Activated gamma-delta T cell treated with anti-CD3 and anti-CD28 coated beads, Interleukin-2, amount 50 U/mL, for 16 hours (primary cell): ENCODE measurements around the gene GNG7.
A peak's percentile ranks its signal among the peaks of the same experiment; 100 is the strongest.
"Not testable (repeated sequence)": the region's sequence is repeated elsewhere in the genome, so short reads cannot be mapped to it uniquely, and the experiment has no call there.

Experiments
- DNase-seq: peaks from one replicate; pipeline ENCODE4 v3.0.0-alpha.2; 2020; ENCODE audit warnings: low read depth

GNG7 gene

DNA sequence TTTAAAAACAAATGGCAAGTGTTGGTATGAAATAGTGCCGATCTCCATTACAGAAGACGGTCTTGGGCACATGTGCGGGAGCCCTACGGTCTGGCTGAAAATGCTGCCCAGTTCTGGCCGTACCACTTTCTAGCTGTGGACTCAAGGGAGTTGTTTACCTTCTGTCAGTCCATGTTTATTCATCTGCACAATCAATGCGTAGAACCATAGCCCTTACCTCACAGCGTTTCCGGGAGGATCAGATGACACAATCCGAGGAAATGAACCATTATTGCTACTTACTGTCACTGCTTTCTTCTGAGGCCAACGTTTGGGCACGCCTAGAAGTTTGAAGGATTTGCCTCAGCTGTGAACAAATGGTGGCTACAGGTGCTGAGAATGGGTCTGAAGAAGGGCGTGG lies 195.4 kb downstream of the GNG7 start:
- no peak for DNase-seq

DNA sequence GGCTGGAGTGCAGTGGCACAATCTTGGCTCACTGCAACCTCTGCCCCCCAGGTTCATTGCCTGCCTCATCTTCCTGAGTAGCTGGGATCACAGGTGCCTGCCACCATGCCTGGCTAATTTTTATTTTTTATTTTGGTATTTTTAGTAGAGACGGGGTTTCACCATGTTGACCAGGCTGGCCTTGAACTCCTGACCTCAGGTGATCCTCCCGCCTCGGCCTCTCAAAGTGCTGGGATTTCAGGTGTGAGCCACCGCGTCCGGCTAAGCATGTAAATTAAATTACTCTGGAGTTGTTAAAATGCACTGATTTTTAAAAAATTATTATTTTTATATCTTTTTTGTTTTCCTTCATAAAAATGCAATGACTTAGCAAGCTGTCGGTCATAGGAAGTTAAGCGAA lies 195.8 kb downstream of the GNG7 start:
- DNase-seq: not testable (repeated sequence)

- peak; percentile 72 for DNase-seq
Measured at GRCh38 chr19:2503521-2504109, 198.9 kb downstream of the GNG7 start.

- DNase-seq: no peak
Measured at GRCh38 chr19:2500841-2501261, 201.6 kb downstream of the GNG7 start.

DNA sequence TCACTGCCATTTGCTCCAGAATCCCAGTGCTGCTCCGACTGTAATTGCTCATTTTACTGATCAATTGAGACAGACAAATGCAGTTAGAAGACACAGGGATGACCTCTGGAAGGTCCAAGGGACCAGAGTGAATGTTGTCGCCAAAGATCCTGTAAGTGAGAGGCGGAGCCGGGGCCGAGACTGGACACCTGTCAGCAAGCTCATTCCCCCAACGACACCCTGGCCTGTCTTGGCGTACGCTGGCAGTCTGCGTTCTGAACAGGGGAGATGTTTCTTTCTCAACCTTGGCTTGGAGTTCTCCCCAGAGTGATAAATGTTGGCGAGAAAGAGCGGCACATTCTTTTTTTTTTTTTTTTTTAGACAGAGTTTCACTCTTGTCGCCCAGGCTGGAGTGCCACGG lies 202.3 kb downstream of the GNG7 start:
- no peak for DNase-seq

- DNase-seq: no peak
Measured at GRCh38 chr19:2497186-2497585, 205.3 kb downstream of the GNG7 start.

GRCh38 chr19:2495651-2496316 lies 206.7 kb downstream of the GNG7 start:
- DNase-seq: no peak

GRCh38 chr19:2495130-2495641 lies 207.3 kb downstream of the GNG7 start:
- no peak for DNase-seq

DNA sequence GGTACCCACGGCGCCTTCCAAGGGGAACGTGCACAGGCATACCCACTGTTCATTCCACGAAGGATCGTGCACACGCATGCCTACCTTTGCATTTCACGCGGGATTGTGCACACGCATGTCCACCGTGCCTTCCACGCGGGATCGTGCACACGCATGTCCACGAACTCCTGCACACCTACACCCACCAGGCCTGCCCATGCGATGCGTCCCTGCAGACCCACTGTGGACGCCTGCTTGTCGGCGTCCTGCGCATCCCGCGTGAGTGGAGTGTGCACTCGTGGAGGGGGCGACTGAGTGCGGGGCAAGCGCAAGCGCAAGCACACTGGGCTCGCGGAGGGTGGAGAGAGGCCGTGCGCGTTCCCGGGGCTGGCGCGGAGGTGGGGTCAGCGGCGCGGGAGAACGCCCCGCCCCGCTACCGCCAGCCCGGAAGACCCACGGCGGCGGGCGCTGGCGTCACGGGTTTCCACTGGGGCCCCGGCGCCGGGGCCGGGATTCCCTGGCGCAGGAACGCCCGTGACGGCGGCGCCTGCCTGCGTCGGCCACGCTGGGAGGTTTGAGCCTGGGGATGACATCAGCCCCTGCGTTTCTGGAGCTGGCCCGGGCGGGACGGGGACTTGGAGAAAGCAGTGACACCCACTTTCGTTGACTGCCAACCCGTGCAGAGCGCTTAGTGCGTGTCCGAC lies 207.9 kb downstream of the GNG7 start:
- DNase-seq: peak; percentile 16

DNA sequence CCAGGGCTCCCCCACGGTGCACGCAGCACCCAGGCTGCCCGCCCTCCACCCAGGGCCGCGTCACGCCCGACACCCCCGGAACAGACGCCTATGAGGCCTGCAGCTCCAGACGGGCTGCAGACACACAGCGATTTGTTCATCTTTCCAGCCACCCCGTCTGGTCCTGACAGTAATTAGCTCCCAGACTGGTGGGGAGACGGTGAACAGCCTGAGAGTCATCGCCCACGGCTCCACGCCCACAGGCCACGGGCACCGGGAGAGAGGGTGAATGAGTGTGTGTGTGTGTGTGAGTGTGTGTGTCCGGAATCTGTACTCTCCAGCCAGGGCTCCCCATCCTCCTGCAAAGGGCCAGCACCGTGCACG lies 208.4 kb downstream of the GNG7 start:
- DNase-seq: no peak

DNA sequence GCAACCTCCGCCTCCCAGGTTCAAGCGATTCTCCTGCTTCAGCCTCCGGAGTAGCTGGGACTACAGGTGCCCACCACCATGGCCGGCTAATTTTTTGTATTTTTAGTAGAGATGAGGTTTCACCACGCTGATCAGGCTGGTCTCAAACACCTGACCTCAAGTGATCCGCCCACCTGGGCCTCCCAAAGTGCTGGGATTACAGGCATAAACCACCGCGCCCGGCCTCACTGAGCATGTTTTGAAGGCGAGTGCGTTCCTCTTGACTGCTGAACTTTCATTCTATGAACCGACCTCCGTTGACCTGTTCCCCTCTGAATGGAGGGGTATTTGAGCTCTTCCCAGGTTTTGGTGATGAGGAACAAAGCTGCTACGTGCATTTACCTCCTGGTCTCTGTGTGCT lies 209.0 kb downstream of the GNG7 start:
- not testable (repeated sequence) for DNase-seq

GRCh38 chr19:2492870-2493269 lies 209.6 kb downstream of the GNG7 start:
- no peak for DNase-seq

DNA sequence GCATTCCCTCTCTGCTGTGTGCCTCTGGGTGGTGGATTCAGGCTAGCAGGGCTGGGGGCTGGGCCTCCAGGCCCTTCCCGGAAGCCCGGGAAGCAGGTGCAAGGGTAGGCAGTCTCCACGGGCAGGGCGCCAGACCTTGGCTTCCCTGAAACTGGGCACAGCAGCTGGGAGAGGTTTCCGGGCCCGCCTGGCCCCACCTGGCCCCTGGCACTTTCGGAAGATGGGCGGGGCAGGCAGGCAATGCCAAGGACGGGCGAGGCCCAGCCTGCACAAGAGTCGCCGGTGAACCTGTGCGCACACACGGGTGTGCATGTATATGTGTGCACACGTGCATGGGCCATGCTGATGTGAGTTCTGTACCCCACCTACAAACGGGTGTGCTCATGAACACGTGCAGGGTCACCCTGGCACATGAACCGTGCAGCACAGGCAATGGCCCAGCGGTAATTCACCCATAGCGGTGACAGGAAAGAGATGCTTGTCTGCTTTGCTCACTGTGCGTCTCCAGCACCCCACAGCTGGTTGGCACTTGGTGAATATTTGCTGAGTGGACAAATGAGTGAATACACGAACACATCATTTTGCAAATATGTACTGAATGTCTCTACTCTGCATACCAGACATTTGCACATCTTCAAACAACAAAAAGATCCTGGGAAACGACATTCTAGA lies 211.2 kb downstream of the GNG7 start:
- no peak for DNase-seq

GRCh38 chr19:2490659-2491058 lies 211.8 kb downstream of the GNG7 start:
- no peak for DNase-seq

DNA sequence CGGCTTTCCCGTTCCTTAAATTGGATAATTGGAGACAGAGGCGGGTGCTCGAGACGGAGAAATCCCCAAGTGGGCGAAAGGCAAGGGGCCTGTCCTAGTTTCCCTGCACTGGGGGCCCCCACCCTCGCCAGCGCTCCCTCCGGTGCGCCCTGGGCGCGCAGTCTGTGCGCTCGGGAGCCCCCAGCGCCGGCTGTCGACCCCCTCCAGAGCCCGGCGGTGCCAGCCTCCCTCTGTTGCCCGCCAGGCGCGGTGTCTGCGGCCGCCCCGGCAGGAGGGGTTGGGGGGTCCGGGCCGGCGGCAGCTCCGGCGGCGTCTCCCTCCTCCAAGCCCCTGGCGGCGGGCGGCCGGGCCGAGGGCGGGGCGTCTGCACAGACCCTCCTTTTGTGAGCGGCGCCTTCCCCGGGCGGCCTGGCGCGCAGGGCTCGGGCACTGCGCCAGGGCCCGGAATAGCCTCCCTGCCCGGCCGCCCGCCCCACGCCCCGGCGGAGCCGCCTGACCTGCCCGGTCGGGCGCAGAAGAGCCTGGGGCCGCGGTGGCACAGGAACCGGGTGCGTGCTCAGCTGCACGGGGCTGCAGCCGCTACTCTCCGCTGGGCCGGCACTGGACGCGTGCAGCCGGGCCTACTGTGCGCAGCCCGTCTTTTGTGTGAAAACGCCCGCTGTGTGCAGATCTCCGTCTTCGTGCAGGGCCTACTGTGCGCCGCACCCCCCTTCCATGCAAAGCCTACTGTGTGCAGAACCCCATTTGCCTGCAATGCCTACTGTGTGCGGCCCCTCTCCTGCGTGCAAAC lies 213.4 kb downstream of the GNG7 start:
- DNase-seq: no peak

GRCh38 chr19:2488405-2488941 lies 214.0 kb downstream of the GNG7 start:
- DNase-seq: no peak

- DNase-seq: no peak
Measured at GRCh38 chr19:2487842-2488241, 214.7 kb downstream of the GNG7 start.

- no peak for DNase-seq
Measured at GRCh38 chr19:2487090-2487489, 215.4 kb downstream of the GNG7 start.

DNA sequence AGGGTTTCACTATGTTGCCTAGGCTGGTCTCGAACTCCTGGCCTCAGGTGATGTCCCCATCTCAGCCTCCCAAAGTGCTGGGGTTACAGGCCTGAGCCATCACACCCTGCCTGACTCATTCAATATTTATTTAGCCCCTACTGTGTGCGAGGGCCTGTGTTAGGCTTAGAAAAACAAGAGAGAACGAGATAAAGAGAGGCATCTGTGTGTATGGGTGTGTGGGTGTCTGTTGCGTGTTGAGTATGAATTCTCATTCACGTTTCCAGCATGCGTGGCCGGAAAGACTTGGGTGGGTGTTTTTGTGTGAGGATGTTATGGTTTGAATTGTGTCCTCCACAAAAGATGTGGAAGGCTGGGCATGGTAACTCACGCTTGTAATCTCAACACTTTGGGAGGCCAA lies 217.1 kb downstream of the GNG7 start:
- DNase-seq: no peak

DNA sequence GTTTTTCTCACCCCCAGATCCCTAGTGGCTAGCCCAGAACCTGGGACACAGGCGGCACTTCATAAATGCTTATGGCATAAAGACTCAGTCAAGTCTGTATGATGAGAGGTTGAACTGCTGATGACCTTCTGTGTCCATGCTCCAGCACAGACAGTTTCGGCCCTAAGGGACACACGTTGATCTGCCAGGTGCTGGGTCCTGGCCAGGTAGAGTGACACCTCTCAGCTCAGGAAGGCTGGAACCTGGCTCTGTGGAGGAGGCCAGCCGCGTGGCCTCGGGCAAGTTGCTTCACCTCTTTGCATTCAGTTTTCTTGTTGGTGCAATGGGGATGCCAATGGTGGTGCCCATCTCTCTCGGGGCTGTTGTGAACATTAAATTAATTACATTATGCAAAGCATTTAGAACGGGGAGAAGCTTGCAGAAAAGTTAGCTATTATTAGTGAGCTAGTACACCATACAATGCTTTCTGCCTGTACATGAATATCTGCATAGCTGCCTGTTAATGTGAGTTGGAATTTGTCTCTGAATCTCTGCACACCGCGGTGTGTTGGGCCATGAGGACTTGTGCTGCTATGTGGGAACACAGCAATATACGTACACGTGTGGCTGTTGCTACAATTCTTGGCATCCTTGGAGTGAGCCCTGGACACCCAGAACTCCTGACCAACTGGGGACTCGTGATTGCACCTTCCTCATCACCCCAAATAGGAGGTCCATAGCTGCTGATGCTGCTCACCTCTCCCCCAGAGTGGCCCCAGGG lies 218.1 kb downstream of the GNG7 start:
- no peak for DNase-seq
